HG03095 (cell line): ENCODE results near the gene PLVAP.

Source experiments
- ATAC-seq: cut with Tn5 transposase; IDR thresholded peaks from one replicate; pipeline ENCODE4 v1.9.1; 2021; ENCODE audit warnings: moderate library complexity; ENCODE audit not compliant: unreplicated experiment

Gene PLVAP

GRCh38 chr19:17336872-17337674 lies 40.1 kb downstream of the PLVAP start, which contains the start of gene GTPBP3:
GTPBP3 (plus strand) TSS chr19:17337553; CDS start chr19:17337612, 59 bp downstream.
- ATAC-seq, result peak; percentile 53

- no peak for ATAC-seq
These were observed 41.6 kb downstream of the PLVAP start for GRCh38 chr19:17335575-17335974.

DNA sequence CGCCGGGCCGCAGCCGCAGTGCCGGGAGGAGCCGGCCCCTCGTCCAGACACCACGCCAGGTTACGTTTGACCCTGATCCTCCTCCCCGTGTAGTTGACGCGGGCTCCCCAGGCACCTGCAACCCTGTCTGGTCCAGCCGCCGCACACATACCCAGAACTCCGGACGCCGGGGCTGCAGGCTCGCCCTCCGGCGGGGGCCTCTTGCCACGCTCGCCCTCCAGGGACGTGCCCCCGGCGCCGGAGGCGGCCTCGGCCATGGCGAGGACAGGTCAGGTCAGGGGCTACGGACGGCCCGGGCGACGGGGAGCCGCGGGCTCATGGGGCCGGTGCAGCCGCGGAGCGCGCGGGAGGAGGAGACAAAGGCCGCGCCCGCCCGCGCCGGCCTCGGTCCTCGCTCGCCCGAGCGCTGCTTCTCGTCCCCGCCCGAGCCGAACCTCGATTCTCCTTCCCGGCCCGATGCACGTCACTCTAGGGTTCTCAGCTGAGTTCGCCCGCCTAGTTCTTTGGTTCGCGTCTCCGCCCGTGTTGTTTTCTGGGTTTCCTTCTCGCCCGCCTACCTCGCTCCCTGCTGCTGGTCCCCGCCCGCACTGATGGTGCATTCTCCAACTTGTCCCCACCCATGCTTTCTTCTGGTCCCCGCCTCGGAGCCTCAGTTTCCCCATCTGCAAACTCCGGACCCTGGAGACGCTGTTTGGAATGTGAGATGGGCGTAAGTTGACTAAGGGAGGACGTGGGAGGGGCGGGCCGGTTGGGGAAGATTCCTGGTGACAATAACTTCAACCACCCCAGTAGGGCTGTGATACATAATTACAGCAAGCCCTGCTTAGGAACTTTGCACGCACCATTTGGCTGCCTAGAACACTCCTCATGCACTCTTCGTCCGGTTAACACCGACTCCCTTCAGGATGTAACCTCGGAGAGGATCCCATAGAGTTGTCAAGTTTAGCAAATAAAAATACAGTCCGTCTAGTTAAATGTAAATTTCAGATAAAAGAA lies 42.4 kb downstream of the PLVAP start, which contains the start of gene ANO8:
Gene ANO8, minus strand, starts transcription at position 442 of the 996 bp plus-strand sequence. Its CDS starts 185 bp downstream, at position 257.
- ATAC-seq, result peak; percentile 26

GRCh38 chr19:17333611-17334413 lies 43.3 kb downstream of the PLVAP start:
- no peak for ATAC-seq

GRCh38 chr19:17332677-17333581 lies 44.2 kb downstream of the PLVAP start:
- no peak for ATAC-seq

DNA sequence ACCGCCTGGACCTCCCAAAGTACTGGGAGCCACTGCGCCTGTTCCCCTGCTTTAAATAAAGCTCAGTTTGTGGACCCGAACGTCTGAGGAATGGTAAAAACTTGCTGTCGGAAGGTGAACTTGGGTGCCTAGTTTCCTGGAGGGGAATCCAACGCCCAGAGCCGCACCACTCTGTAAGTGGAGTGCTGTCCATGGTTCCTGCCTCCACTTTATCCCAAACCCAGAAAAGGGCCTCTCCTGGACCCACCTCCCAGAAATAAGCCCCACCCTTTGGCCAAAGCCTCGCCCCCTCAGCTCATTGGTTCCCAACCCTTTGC lies 44.8 kb downstream of the PLVAP start:
- ATAC-seq, result no peak

DNA sequence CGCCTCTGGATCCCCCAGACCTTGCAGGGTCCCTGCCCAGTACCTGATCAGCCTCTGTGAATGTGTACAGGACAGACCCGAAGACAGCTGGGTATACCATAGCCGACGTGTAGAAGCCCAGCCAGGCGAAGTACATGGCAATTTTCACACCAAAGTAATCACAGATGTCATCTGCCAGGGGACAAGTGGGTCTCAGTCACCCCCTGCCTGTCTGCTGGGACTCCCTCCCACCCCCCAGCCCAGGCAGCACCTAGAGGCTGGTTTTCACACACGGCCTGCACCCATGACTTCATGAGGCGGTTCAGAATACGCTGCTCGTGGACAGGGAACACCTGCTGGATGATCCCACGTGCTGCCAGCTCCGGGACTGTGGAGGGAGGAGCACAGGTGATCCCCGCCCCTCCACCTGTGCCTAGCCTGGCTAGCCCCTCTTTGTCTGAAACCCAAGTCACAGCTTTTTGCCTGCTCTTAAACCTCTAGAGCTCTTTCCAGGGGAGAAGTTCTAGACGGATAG lies 46.0 kb downstream of the PLVAP start:
- no peak for ATAC-seq

DNA sequence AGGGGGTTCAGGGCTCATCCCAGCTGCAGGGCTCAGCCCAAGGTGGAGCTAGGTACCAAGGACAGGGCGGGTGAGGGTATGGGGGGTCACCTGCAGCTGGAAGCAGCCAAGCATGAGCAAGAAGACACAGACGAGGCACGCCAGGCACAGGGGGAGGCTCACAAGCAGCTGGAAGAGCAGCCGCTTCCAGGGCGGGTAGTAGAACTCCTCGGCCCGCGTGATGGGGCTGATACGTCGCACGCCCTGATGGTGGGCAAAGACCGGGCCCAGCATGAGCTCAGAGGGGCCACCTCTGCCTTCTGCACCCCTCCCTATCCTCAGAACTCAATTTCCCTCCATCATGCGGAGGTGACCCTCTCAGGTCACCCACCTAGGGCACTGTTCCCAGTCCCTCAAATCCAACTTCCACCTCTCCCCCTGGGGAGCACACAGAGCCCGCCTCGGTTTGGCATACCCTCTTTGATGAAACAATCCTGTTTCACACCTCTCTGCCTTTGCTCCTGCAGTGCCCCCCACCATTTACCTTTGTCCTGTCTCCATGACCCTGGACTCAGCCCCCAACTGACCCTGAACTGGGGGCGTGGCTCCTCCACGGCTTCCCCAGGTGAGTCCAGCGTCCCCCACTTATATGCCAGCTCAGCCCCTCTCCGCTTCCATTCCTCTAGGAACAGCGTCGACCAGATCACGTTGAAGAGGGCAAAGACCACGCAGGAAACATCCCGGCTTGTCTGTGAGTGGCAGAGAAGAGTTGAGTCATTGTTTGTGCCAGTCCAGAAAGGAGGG lies 46.7 kb downstream of the PLVAP start:
- ATAC-seq, result no peak

GRCh38 chr19:17329366-17330261 lies 47.5 kb downstream of the PLVAP start:
- no peak for ATAC-seq

GRCh38 chr19:17328517-17329365 lies 48.4 kb downstream of the PLVAP start:
- ATAC-seq, result no peak

DNA sequence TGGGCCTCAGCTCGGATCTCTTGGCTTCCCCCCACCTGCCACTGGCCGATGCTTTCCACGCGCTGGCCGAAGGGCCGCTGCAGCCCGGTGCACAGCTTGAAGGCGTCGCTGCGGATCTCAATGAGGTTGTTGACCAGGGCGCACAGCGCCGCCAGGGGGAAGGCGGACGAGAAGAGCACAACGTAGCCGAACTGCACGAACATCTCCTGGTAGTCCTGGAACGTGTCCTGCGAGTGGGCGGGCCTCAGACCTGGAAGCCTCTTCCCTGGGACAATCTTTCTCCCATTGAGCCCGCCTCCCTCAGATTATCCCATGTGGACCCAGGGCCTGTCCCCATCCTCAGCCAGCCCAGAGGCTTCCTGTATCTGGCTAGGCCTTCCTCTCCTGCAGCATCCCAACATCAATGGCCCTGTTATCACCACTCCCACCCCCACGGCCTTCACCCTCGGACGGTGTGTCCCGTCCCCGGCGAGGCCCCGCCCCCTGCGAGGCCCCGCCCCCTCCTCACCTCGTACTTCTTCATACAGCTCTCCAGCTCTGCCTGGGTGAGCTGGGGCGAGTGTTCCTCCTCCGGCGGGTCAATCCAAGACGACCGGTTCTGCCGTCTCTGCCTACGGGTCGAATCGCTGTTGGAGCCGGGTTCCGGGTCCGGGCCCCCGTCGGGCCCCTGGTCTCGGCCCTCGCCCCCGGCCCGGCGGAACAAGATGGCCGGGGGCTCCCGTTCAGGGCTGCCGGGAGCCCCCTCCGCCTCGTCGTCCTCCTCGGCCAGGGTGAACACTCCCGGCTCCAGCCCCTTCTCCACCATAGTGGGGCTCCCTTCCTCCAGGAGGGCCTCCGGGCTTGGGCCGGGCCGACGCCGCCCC lies 49.3 kb downstream of the PLVAP start:
- no peak for ATAC-seq

DNA sequence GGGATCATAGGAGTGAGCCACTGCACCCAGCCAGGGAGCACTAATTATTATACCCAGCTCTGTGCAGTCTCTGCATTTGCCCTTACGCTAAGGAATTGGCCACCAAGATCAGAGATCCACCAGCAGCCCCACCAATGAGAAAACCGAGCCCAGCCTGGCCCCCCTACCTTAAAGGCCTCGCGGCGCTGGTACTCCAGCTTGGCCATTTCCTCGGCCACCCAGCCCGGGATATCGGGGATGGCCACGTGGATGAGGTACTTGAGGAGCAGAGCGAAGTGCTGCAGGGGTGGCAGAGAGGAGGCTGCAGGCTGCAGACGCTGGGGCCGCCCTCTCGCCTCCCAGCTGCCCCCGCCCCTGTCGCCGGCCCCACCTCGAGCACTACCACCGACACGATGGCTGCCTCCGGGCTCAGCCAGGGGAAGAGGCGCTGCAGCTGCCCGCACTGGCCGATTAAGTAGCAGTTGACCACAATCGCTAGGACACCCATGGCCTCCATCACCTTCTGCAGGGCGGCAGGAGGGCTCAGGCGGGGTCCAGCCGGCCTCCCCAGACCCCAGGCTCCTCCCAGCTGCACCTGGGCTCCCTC lies 50.0 kb downstream of the PLVAP start:
- no peak for ATAC-seq

- ATAC-seq, result no peak
These were observed 50.6 kb downstream of the PLVAP start for GRCh38 chr19:17326595-17326966.

DNA sequence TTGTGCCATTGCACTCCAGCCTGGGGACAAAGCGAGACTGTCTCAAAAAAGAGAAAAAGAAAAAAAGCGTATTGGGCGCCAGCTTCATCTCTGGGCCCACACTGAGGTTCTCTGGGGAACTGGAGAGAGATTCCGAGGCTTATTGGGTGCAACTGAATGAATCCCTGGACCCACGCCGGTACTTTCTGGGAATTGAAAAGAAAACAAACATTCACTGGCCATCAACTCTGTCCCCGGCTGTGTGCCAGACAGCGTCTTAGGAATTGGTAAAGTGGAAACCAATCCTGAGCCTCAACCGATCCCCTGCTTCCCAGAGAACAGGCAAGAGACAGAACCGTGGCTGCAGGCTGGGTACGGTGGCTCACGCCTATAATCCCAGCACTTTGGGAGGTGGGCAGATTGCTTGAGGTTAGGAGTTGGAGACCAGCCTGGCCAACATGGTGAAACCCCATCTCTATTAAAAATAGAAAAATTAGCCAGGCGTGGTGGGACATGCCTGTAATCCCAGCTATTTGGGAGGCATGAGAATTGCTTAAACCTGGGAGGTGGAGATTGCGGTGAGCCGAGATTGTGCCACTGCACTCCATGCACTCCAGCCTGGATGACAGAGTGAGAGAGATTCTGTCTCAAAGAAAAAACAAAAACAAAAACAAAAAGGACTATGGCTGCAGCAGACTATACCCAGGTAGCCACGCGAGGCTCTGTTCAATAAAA lies 51.1 kb downstream of the PLVAP start:
- ATAC-seq, result no peak

GRCh38 chr19:17325133-17325532 lies 52.0 kb downstream of the PLVAP start:
- ATAC-seq, result no peak
